C1 segment of cervical spinal cord (tissue), 14 donors: ENCODE results near the gene PEX14.
A peak's percentile ranks its signal among the peaks of the same experiment; 100 is the strongest.

Experiments used
- DNase-seq, 14 donors: peaks; one replicate each; lab custom pipeline; 2025; lab: John Stamatoyannopoulos, UW

PEX14 gene

GRCh38 chr1:10662824-10663677 is 188.3 kb downstream of the PEX14 start:
- DNase-seq, result no peak

- peak in 13 of 14 donors; percentile 2 to 60 (median 24) for DNase-seq
Observed at GRCh38 chr1:10663678-10664035, 188.9 kb downstream of the PEX14 start.

GRCh38 chr1:10664251-10664650 is 189.5 kb downstream of the PEX14 start:
- peak in 6 of 14 donors; percentile 5 to 34 (median 22) for DNase-seq

GRCh38 chr1:10665226-10665625 is 190.5 kb downstream of the PEX14 start:
- DNase-seq, result no peak

- peak in 4 of 14 donors; percentile 8 to 72 (median 10) for DNase-seq
Observed at GRCh38 chr1:10665930-10666850, 191.4 kb downstream of the PEX14 start.

GRCh38 chr1:10667861-10668761 is 193.4 kb downstream of the PEX14 start:
- DNase-seq, result no peak

GRCh38 chr1:10669570-10669969 is 194.8 kb downstream of the PEX14 start:
- no peak for DNase-seq

GRCh38 chr1:10670190-10670589 is 195.4 kb downstream of the PEX14 start:
- no peak for DNase-seq

GRCh38 chr1:10671090-10671489 is 196.3 kb downstream of the PEX14 start:
- DNase-seq, result no peak

GRCh38 chr1:10671622-10672342 is 197.0 kb downstream of the PEX14 start:
- DNase-seq, result no peak

- DNase-seq, result no peak
Observed at GRCh38 chr1:10672343-10673050, 197.7 kb downstream of the PEX14 start.

- DNase-seq, result no peak
Observed at GRCh38 chr1:10673109-10673711, 198.5 kb downstream of the PEX14 start.

GRCh38 chr1:10674222-10674621 is 199.5 kb downstream of the PEX14 start:
- DNase-seq, result no peak

- peak in 2 of 14 donors; percentile 9 for DNase-seq
Observed at GRCh38 chr1:10674700-10675609, 200.2 kb downstream of the PEX14 start.

- no peak for DNase-seq
Observed at GRCh38 chr1:10675813-10676212, 201.1 kb downstream of the PEX14 start.

- DNase-seq, result no peak
Observed at GRCh38 chr1:10676963-10677362, 202.2 kb downstream of the PEX14 start.

- DNase-seq, result no peak
Observed at GRCh38 chr1:10677491-10678391, 203.0 kb downstream of the PEX14 start.

GRCh38 chr1:10678402-10678801 is 203.7 kb downstream of the PEX14 start:
- DNase-seq, result no peak
